HepG2 (cell line): ENCODE results near the gene PCOLCE2. TPM values are rescaled to one million over a fixed set of nuclear protein-coding genes. Genes with fewer than 3 reads are reported as not detected.
A peak's percentile ranks its signal among the peaks of the same experiment; 100 is the strongest.

Experiments used
- ATAC-seq: fragments of 200-7000 bp; cut with Tn5 transposase; 3 replicates; pipeline ENCODE4 v1.9.1; 2020; ENCODE audit warnings: mild to moderate bottlenecking, moderate library complexity
- BruUV-seq: library from RNA; stranded (reverse); fragments of 400-500 nt; replicated peaks from 2 replicates; lab custom pipeline; 2021; lab: Mats Ljungman, UMichigan
- CTCF ChIA-PET: fragments of 300-600 bp; formaldehyde crosslinking; extraction: SDS; loops from one replicate; lab custom pipeline; 2021; ENCODE audit warnings: low total read pairs, inconsistent platforms, low intra/inter-chr PET ratio; lab: Yijun Ruan, JAX
- POLR2A ChIA-PET: fragments of 350-600 bp; sonication (Branson Sonifier 250); formaldehyde crosslinking; loops from one replicate; lab custom pipeline; 2020; ENCODE audit warnings: antibody characterized with exemption, inconsistent platforms; lab: Yijun Ruan, JAX
- DNase-seq: peaks from one replicate; pipeline ENCODE4 v3.0.0-alpha.2; 2015; ENCODE audit warnings: low spot score
- FAIRE-seq: peaks from 3 replicates; lab custom pipeline; 2011; peaks lifted over from hg19 to GRCh38; lab: Jason Lieb, UNC
- H2AFZ ChIP-seq: one replicate; pipeline ENCODE4 v1.6.1; 2011; ENCODE audit warnings: low read length, inconsistent platforms
- H3K27ac ChIP-seq: fragments of 300-600 bp; 3 replicates; pipeline ENCODE4 v1.8.0; 2011; ENCODE audit warnings: mixed run types, mild to moderate bottlenecking, mixed read lengths, low read length, inconsistent platforms; ENCODE audit not compliant: insufficient read depth; ENCODE audit errors: extremely low read length
- H3K27me3 ChIP-seq, 2 experiments: fragments of 200-600 bp in 1 of 2; 2 replicates in 1 of 2; 3 replicates in 1 of 2; pipeline versions ENCODE4 v1.6.0 to v1.8.0; 2011; ENCODE audit warnings: low read length in 2 of 2, mild to moderate bottlenecking in 2 of 2, moderate library complexity in 2 of 2, inconsistent platforms in 1 of 2; ENCODE audit not compliant: insufficient read depth in 2 of 2, control insufficient read depth in 1 of 2
- H3K36me3 ChIP-seq, 2 experiments: fragments of 200-600 bp in 1 of 2; replicated peaks in 1 of 2; 2 replicates in 1 of 2; 3 replicates in 1 of 2; pipeline versions ENCODE4 v1.5.1 to v1.8.0; 2011; ENCODE audit warnings: low read length in 2 of 2, inconsistent platforms in 1 of 2; ENCODE audit not compliant: insufficient read depth in 2 of 2, control insufficient read depth in 1 of 2
- H3K4me1 ChIP-seq: 2 replicates; pipeline ENCODE4 v1.5.1; 2012; ENCODE audit warnings: low read length, inconsistent platforms; ENCODE audit not compliant: insufficient read depth
- H3K4me2 ChIP-seq: 2 replicates; pipeline ENCODE4 v1.6.0; 2011; ENCODE audit warnings: low read depth, low read length, inconsistent platforms
- H3K4me3 ChIP-seq, 3 experiments: fragments of 200-600 bp in 1 of 3; sonication (generic), shearing (Covaris generic) in 1 of 3; replicated peaks in 1 of 3; 2 replicates each; pipeline ENCODE4 v1.5.1; 2011 to 2016; ENCODE audit warnings: low read length in 3 of 3, inconsistent platforms in 2 of 3, low read depth in 2 of 3, mild to moderate bottlenecking in 2 of 3, control low read depth in 1 of 3, mixed read lengths in 1 of 3; ENCODE audit not compliant: insufficient read depth in 1 of 3
- H3K79me2 ChIP-seq: one replicate; pipeline ENCODE4 v1.6.1; 2011; ENCODE audit warnings: low read length, inconsistent platforms; ENCODE audit not compliant: insufficient read depth
- H3K9ac ChIP-seq: 2 replicates; pipeline ENCODE4 v1.6.0; 2011; ENCODE audit warnings: mild to moderate bottlenecking, low read depth, low read length, inconsistent platforms; ENCODE audit not compliant: insufficient read depth
- H3K9me3 ChIP-seq: 2 replicates; pipeline ENCODE4 v1.5.1; 2012; ENCODE audit warnings: mild to moderate bottlenecking, low read length
- H4K20me1 ChIP-seq: 2 replicates; pipeline ENCODE4 v1.6.0; 2011; ENCODE audit warnings: inconsistent platforms, mild to moderate bottlenecking, low read length, moderate library complexity; ENCODE audit not compliant: insufficient read depth
- ARHGAP35 ChIP-seq: sonication (generic); formaldehyde crosslinking; IDR thresholded peaks from 2 replicates; pipeline ENCODE4 v1.9.0; 2022; ENCODE audit warnings: mild to moderate bottlenecking, inconsistent platforms, moderate library complexity, missing genetic modification reagents, borderline replicate concordance
- ARID5B ChIP-seq: IDR thresholded peaks from 2 replicates; pipeline ENCODE4 v1.4.0; 2020; ENCODE audit warnings: mild to moderate bottlenecking, missing genetic modification reagents
- EP300 ChIP-seq, 3 experiments: sonication (generic) in 1 of 3; formaldehyde crosslinking in 1 of 3; IDR thresholded peaks; 2 replicates each; pipeline versions ENCODE4 v1.5.1 to v1.6.1; 2011 to 2020; ENCODE audit warnings: low read depth in 2 of 3, low read length in 2 of 3, borderline replicate concordance in 1 of 3, improper control_type of control experiment in 1 of 3, mild to moderate bottlenecking in 1 of 3, missing genetic modification reagents in 1 of 3, moderate library complexity in 1 of 3
- HDAC2 ChIP-seq: sonication (generic); formaldehyde crosslinking; IDR thresholded peaks from 2 replicates; pipeline ENCODE4 v1.4.0; 2020; ENCODE audit warnings: missing genetic modification reagents
- IKZF5 ChIP-seq: IDR thresholded peaks from 2 replicates; pipeline ENCODE4 v1.6.1; 2018; ENCODE audit warnings: missing genetic modification reagents, mild to moderate bottlenecking, missing compliant biosample characterization
- JUNB ChIP-seq: sonication (generic); formaldehyde crosslinking; IDR thresholded peaks from 2 replicates; pipeline ENCODE4 v1.8.0; 2022; ENCODE audit warnings: missing genetic modification reagents, mild to moderate bottlenecking, borderline replicate concordance
- MIXL1 ChIP-seq: IDR thresholded peaks from 2 replicates; pipeline ENCODE4 v1.6.1; 2016
- NFIC ChIP-seq: IDR thresholded peaks from 2 replicates; pipeline ENCODE4 v1.6.1; 2012; ENCODE audit warnings: mild to moderate bottlenecking, low read length, inconsistent platforms
- SAP130 ChIP-seq: IDR thresholded peaks from 2 replicates; pipeline ENCODE4 v1.6.1; 2016; ENCODE audit warnings: low read depth
- TFDP2 ChIP-seq: sonication (generic); formaldehyde crosslinking; IDR thresholded peaks from 2 replicates; pipeline ENCODE4 v1.4.0; 2020; ENCODE audit warnings: missing genetic modification reagents
- UBTF ChIP-seq: sonication (generic); formaldehyde crosslinking; IDR thresholded peaks from 2 replicates; pipeline ENCODE4 v1.4.0; 2020; ENCODE audit warnings: mild to moderate bottlenecking, missing genetic modification reagents
- ZFAT ChIP-seq: sonication (generic); formaldehyde crosslinking; conservative IDR thresholded peaks from 2 replicates; pipeline ENCODE4 v1.8.1; 2023; ENCODE audit warnings: missing genetic modification reagents, inconsistent platforms
- ZNF274 ChIP-seq: sonication (generic); formaldehyde crosslinking; IDR thresholded peaks from 2 replicates; pipeline ENCODE4 v1.5.1; 2020; ENCODE audit warnings: mild to moderate bottlenecking, missing genetic modification reagents
- ZNF841 ChIP-seq: sonication (generic); formaldehyde crosslinking; IDR thresholded peaks from 2 replicates; pipeline ENCODE4 v1.8.1; 2023; ENCODE audit warnings: missing genetic modification reagents, borderline replicate concordance
- WGBS: methylation state at CpG from one replicate; pipeline ENCODE4 v1.1.6; 2017; ENCODE audit warnings: low lambda C conversion rate; 5-methylcytosine and 5-hydroxymethylcytosine counted together
- in situ Hi-C: cut with HindIII; loops from 2 replicates; pipeline ENCODE4 v1.10.0; 2017; ENCODE audit warnings: low pct_unique_long_range_greater_than_20kb; ENCODE audit not compliant: extremely low pct_ligation_motif_present
- intact Hi-C: fragments of 100-400 bp; cut with micrococcal nuclease; formaldehyde crosslinking; loops from one replicate; pipeline ENCODE4 v1.10.0; 2022; ENCODE audit not compliant: unreplicated experiment
- polyA plus RNA-seq, 8 experiments: library from polyadenylated mRNA; depleted of rRNA in 3 of 8; stranded (reverse) in 7 of 8; unstranded in 1 of 8; fragments of >200 nt; fragmentation: Illumina TruSeq in 4 of 8; extraction: Trizol in 4 of 8; gene quantifications; 2 replicates each; pipeline versions ENCODE4 v1.2.1 to v1.2.3, GENCODE V29; 2011 to 2016; ENCODE audit warnings: low read depth in 4 of 8, missing spikeins in 1 of 8, mixed read lengths in 1 of 8; ENCODE audit not compliant: insufficient read depth in 1 of 8
- total RNA-seq, 5 experiments: library from RNA; depleted of rRNA; stranded (reverse); fragments of >200 nt; fragmentation: Illumina TruSeq; extraction: Trizol; gene quantifications; 2 replicates each; pipeline ENCODE4 v1.2.3, GENCODE V29; 2016; ENCODE audit warnings: low read depth in 1 of 5

Gene PCOLCE2
- total and polyA plus RNA-seq, 2 of the 13 experiments (the other 11 are each of a cell fraction or from before 2014, with no cell fraction given) = 0.71 to 2.0 TPM

GRCh38 chr3:142853270-142854168, 35.4 kb downstream of the PCOLCE2 start:
- no peaks in the 10 kb centered on the region for H4K20me1 ChIP-seq
- H3K27ac ChIP-seq = peak overlapping the region; percentile 63
- H3K36me3 ChIP-seq = no peaks in the 10 kb centered on the region
- intact Hi-C loops (no loop called here), in situ Hi-C loops (no loop called here)
- DNase-seq = peak; percentile 71
- H2AFZ ChIP-seq = no peak overlapping the region
- no peaks in the 10 kb centered on the region for H3K79me2 ChIP-seq
- BruUV-seq = no TSS peak
- no peak overlapping the region for H3K4me3 ChIP-seq
- peak overlapping the region; percentile 57 for H3K4me2 ChIP-seq
- CTCF ChIA-PET = no interaction called here
- H3K9me3 ChIP-seq = no peaks in the 10 kb centered on the region
- no peak overlapping the region for H3K9ac ChIP-seq
- 0% methylated on average over 7 of the region's 10 CpGs for WGBS
- peak; percentile 75 for ATAC-seq
- no peak for FAIRE-seq
- POLR2A ChIA-PET = interaction anchor here (0.7 to 1.2 kb wide), 2 partner anchors 9 to 19 kb away, joined by 3 read pairs; no protein-coding TSS in a partner anchor
- H3K4me1 ChIP-seq = peaks cover 43% of the 10 kb centered on the region
- peaks cover 0 to 8% of the 10 kb centered on the region in 2 experiments; a peak in 1 of 5 replicates for H3K27me3 ChIP-seq
- no peak for TF ChIP-seq ZNF274 (CRISPR knock-in tag)
- no peak for TF ChIP-seq UBTF
- TF ChIP-seq ZFAT (CRISPR knock-in tag) = no peak
- no peak for TF ChIP-seq IKZF5 (CRISPR knock-in tag)
- TF ChIP-seq MIXL1 (CRISPR knock-in tag) = peak; percentile 60; the same call in 1 of the 2 replicates
- peak; percentile 50 for TF ChIP-seq ARID5B (CRISPR knock-in tag)
- no peak for TF ChIP-seq ARHGAP35 (CRISPR knock-in tag)
- TF ChIP-seq SAP130 (CRISPR knock-in tag) = peak; percentile 29
- peak in 1 of 2 experiments; percentile 12; a peak in 1 of 4 replicates for TF ChIP-seq EP300 (IDR thresholded peaks at IDR 0.05; ENCODE audit: low read depth in 2 of 2, low read length in 2 of 2)
- no peak for TF ChIP-seq EP300 (CRISPR knock-in tag; IDR thresholded peaks at IDR 0.05; ENCODE audit: borderline replicate concordance)
- 0 out of 2 replicates have a peak, but pooled peaks have one; percentile 17 for TF ChIP-seq TFDP2 (CRISPR knock-in tag)
- TF ChIP-seq ZNF841 (CRISPR knock-in tag) = no peak
- TF ChIP-seq NFIC = peak; percentile 54; the same call in 1 of the 2 replicates
- no peak for TF ChIP-seq JUNB
- TF ChIP-seq HDAC2 (CRISPR knock-in tag) = peak; percentile 12; the same call in 1 of the 2 replicates
